ENCODE data around the gene PIP5K1C. TPM values are rescaled to one million over a fixed set of nuclear protein-coding genes. Genes with fewer than 3 reads are reported as not detected.

The PIP5K1C gene
- total and polyA plus RNA-seq, 10 of the 15 experiments (the other 5 are each of a cell fraction or from before 2014, with no cell fraction given), result 0.39 to 19.6 (median 5.3) TPM

DNA sequence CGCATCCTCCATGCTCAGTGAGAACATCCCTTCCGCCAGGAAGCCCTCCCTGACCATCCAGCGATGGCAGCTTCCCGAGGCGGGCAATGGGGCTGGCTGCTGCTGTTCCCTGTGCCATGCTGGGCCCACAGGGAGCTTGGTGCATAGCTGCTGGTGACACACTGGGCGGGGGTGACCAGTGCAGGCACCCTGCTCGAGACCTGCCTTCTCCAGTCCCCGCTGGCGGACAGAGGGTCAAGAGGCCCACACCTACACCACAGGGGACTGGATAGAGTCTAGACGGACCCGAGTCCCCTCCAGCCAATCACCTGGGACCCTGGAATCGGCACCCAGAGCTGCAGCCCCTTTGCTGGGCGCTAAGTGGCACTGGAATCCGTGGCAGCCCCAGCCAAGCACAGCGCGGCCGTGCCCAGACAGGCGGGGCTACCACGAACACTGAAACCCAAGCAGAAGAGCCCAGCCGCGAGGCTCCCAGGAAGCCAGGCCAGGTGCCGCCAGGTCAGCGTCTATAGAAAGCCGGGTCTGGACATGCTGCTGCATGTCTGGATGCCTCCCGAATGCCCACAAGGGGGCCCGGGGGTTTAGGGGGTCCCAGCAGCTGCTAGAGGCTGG is 84.6 kb downstream of the PIP5K1C start:
- Histone ChIP-seq H3K27me3 (replicated peaks in 1 of 2; ENCODE audit: control insufficient read depth in 2 of 2, insufficient read depth in 2 of 2, low read length in 1 of 2) (no peaks in the 10 kb centered on the region), H4K20me1 (ENCODE audit: control insufficient read depth, insufficient read depth) (no peaks in the 10 kb centered on the region), H3K4me3 (no peak overlapping the region), H3K9me3 (replicated peaks; ENCODE audit: control insufficient read depth, insufficient read depth, low read length) (no peaks in the 10 kb centered on the region), H3K36me3 (ENCODE audit: control insufficient read depth in 2 of 2, insufficient read depth in 2 of 2, low read length in 1 of 2) (peaks cover 0 to 16% of the 10 kb centered on the region in 2 experiments; a peak in 3 of 4 replicates), H2AFZ (ENCODE audit: control insufficient read depth, low read depth, low read length) (no peak overlapping the region), H3K9ac (ENCODE audit: control insufficient read depth, insufficient read depth, low read length) (no peak overlapping the region), H3K79me2 (ENCODE audit: control insufficient read depth, insufficient read depth, low read length) (no peaks in the 10 kb centered on the region), H3K4me1 (ENCODE audit: control insufficient read depth, insufficient read depth, low read length) (no peaks in the 10 kb centered on the region), H3K4me2 (ENCODE audit: control insufficient read depth, insufficient read depth) (no peak overlapping the region), H3K27ac (ENCODE audit: control insufficient read depth, insufficient read depth) (no peak overlapping the region)
- in situ Hi-C loops (cut with MboI) (no loop called here), intact Hi-C loops (cut with micrococcal nuclease; ENCODE audit: unreplicated experiment) (no loop called here)
- WGBS (ENCODE audit: insufficient coverage, insufficient replicate concordance, low lambda C conversion rate, missing lambda C conversion rate), result 88% methylated on average over 25 of the region's 26 CpGs
- no peak for FAIRE-seq
- ChIA-PET POLR2A (no interaction called here), CTCF (interaction anchor here (1.8 kb wide), 1 partner anchor 70 kb away, joined by 6 read pairs; no protein-coding TSS in a partner anchor), RAD21 (ENCODE audit: unreplicated experiment) (no interaction called here), SMC1A (ENCODE audit: uncharacterized antibody, unreplicated experiment) (no interaction called here)
- TF ChIP-seq, protein P1, sequence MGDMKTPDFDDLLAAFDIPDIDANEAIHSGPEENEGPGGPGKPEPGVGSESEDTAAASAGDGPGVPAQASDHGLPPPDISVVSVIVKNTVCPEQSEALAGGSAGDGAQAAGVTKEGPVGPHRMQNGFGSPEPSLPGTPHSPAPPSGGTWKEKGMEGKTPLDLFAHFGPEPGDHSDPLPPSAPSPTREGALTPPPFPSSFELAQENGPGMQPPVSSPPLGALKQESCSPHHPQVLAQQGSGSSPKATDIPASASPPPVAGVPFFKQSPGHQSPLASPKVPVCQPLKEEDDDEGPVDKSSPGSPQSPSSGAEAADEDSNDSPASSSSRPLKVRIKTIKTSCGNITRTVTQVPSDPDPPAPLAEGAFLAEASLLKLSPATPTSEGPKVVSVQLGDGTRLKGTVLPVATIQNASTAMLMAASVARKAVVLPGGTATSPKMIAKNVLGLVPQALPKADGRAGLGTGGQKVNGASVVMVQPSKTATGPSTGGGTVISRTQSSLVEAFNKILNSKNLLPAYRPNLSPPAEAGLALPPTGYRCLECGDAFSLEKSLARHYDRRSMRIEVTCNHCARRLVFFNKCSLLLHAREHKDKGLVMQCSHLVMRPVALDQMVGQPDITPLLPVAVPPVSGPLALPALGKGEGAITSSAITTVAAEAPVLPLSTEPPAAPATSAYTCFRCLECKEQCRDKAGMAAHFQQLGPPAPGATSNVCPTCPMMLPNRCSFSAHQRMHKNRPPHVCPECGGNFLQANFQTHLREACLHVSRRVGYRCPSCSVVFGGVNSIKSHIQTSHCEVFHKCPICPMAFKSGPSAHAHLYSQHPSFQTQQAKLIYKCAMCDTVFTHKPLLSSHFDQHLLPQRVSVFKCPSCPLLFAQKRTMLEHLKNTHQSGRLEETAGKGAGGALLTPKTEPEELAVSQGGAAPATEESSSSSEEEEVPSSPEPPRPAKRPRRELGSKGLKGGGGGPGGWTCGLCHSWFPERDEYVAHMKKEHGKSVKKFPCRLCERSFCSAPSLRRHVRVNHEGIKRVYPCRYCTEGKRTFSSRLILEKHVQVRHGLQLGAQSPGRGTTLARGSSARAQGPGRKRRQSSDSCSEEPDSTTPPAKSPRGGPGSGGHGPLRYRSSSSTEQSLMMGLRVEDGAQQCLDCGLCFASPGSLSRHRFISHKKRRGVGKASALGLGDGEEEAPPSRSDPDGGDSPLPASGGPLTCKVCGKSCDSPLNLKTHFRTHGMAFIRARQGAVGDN (IDR thresholded peaks at IDR 0.05), result no peak
- no peak for TF ChIP-seq ZNF274 (IDR thresholded peaks at IDR 0.05; ENCODE audit: insufficient read depth, insufficient read length)
- TF ChIP-seq, protein P2, sequence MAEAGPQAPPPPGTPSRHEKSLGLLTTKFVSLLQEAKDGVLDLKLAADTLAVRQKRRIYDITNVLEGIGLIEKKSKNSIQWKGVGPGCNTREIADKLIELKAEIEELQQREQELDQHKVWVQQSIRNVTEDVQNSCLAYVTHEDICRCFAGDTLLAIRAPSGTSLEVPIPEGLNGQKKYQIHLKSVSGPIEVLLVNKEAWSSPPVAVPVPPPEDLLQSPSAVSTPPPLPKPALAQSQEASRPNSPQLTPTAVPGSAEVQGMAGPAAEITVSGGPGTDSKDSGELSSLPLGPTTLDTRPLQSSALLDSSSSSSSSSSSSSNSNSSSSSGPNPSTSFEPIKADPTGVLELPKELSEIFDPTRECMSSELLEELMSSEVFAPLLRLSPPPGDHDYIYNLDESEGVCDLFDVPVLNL (IDR thresholded peaks at IDR 0.05; ENCODE audit: low read depth, low read length), result no peak
- no peak for TF ChIP-seq ZNF217 (IDR thresholded peaks at IDR 0.05)
- TF ChIP-seq TCF3 (IDR thresholded peaks at IDR 0.05; ENCODE audit: borderline replicate concordance, insufficient read depth, low read depth, low read length), result no peak
- no peak for TF ChIP-seq ZNF622 (IDR thresholded peaks at IDR 0.05)
- TF ChIP-seq NBN (IDR thresholded peaks at IDR 0.05), result no peak
- peak; percentile 54; the same call in 1 of the 2 replicates for TF ChIP-seq POLR2A (IDR thresholded peaks at IDR 0.05; ENCODE audit: low read depth, low read length)
- no TSS peak for BruUV-seq (replicated peaks)
- no peak for ATAC-seq
- DNase-seq (ENCODE audit: low read depth, low spot score), result no peak
